ENCODE data around the gene CDC20B. TPM values are rescaled to one million over a fixed set of nuclear protein-coding genes. Genes with fewer than 3 reads are reported as not detected.

Gene CDC20B
- polyA plus RNA-seq, 3 donors: not detected

GRCh38 chr5:55123365-55123764 lies 49.6 kb downstream of the CDC20B start:
- H3K27me3 Mint-ChIP-seq (ENCODE audit: low read depth in 3 of 3): peaks cover 0 to 5% (median 2%) of the 10 kb centered on the region in 3 donors
- no peak for TF ChIP-seq CTCF (IDR thresholded peaks at IDR 0.05)
- H3K9me3 Mint-ChIP-seq: peaks cover 0 to 2% (median 0%) of the 10 kb centered on the region in 7 donors
- H3K36me3 Mint-ChIP-seq: no peaks in the 10 kb centered on the region
- Histone ChIP-seq H3K4me1 (ENCODE audit: control insufficient read depth in 1 of 2, insufficient read depth in 2 of 2, low read length in 2 of 2) (no peaks in the 10 kb centered on the region), H3K27ac (ENCODE audit: low read depth in 1 of 2, low read length in 2 of 2) (no peak overlapping the region), H3K36me3 (replicated peaks in 1 of 2; ENCODE audit: control insufficient read depth in 1 of 2, insufficient read depth in 2 of 2, low read length in 2 of 2) (no peaks in the 10 kb centered on the region), H4K20me1 (ENCODE audit: insufficient read depth, low read length) (no peaks in the 10 kb centered on the region), H3K4me3 (replicated peaks in 1 of 3; ENCODE audit: low read depth in 2 of 3, low read length in 3 of 3) (no peak overlapping the region), H3K4me2 (replicated peaks; ENCODE audit: extremely low read depth, low read length, poor library complexity, severe bottlenecking) (no peak overlapping the region), H3K9me3 (replicated peaks in 1 of 2; ENCODE audit: control insufficient read depth in 1 of 2, insufficient read depth in 1 of 2, low read length in 2 of 2) (no peaks in the 10 kb centered on the region), H3K79me2 (ENCODE audit: insufficient read depth, low read length) (no peaks in the 10 kb centered on the region), H2AFZ (ENCODE audit: insufficient read depth, low read depth, low read length, poor library complexity, severe bottlenecking) (no peak overlapping the region), H3K27me3 (ENCODE audit: control insufficient read depth in 2 of 2, insufficient read depth in 2 of 2, low read length in 2 of 2) (no peaks in the 10 kb centered on the region), H3K9ac (ENCODE audit: insufficient read depth, low read length, poor library complexity, severe bottlenecking) (no peak overlapping the region)
- H3K27ac Mint-ChIP-seq: no peak overlapping the region
- no peak overlapping the region for H3K4me3 Mint-ChIP-seq
- intact Hi-C loops (cut with micrococcal nuclease): no loop called here
- H3K4me1 Mint-ChIP-seq: no peaks in the 10 kb centered on the region
- no peak for DNase-seq
- WGBS (ENCODE audit: insufficient coverage): 100% methylated on average over 3 of the region's 3 CpGs

GRCh38 chr5:55114061-55114460 lies 58.9 kb downstream of the CDC20B start:
- H3K4me3 ChIP-seq (replicated peaks in 1 of 3; ENCODE audit: low read depth in 2 of 3, low read length in 3 of 3): no peak overlapping the region
- H3K27me3 ChIP-seq (ENCODE audit: control insufficient read depth in 2 of 2, insufficient read depth in 2 of 2, low read length in 2 of 2): no peaks in the 10 kb centered on the region
- Mint-ChIP-seq H3K27ac (no peak overlapping the region), H3K9me3 (no peaks in the 10 kb centered on the region), H3K4me1 (peaks cover 2% of the 10 kb centered on the region), H3K36me3 (no peaks in the 10 kb centered on the region), H3K4me3 (no peak overlapping the region), H3K27me3 (ENCODE audit: low read depth in 3 of 3) (peaks cover 3 to 5% (median 4%) of the 10 kb centered on the region in 3 donors)
- H3K4me2 ChIP-seq (replicated peaks; ENCODE audit: extremely low read depth, low read length, poor library complexity, severe bottlenecking): no peak overlapping the region
- no peak for TF ChIP-seq CTCF (IDR thresholded peaks at IDR 0.05)
- no peaks in the 10 kb centered on the region for H3K9me3 ChIP-seq (replicated peaks in 1 of 2; ENCODE audit: control insufficient read depth in 1 of 2, insufficient read depth in 1 of 2, low read length in 2 of 2)
- H3K79me2 ChIP-seq (ENCODE audit: insufficient read depth, low read length): no peaks in the 10 kb centered on the region
- no peaks in the 10 kb centered on the region for H3K4me1 ChIP-seq (ENCODE audit: control insufficient read depth in 1 of 2, insufficient read depth in 2 of 2, low read length in 2 of 2)
- H3K27ac ChIP-seq (ENCODE audit: low read depth in 1 of 2, low read length in 2 of 2): no peak overlapping the region
- H3K9ac ChIP-seq (ENCODE audit: insufficient read depth, low read length, poor library complexity, severe bottlenecking): no peak overlapping the region
- no peaks in the 10 kb centered on the region for H3K36me3 ChIP-seq (replicated peaks in 1 of 2; ENCODE audit: control insufficient read depth in 1 of 2, insufficient read depth in 2 of 2, low read length in 2 of 2)
- H4K20me1 ChIP-seq (ENCODE audit: insufficient read depth, low read length): no peaks in the 10 kb centered on the region
- intact Hi-C loops (cut with micrococcal nuclease): no loop called here
- no peak overlapping the region for H2AFZ ChIP-seq (ENCODE audit: insufficient read depth, low read depth, low read length, poor library complexity, severe bottlenecking)
- no peak for DNase-seq
- 46% methylated on average over 2 of the region's 3 CpGs for WGBS (ENCODE audit: insufficient coverage)
